DND-41 (cell line): ENCODE results near the gene MYG1.

Source experiments
- EZH2 ChIP-seq: IDR thresholded peaks from 3 replicates; pipeline ENCODE4 v1.6.1; 2012; ENCODE audit warnings: borderline replicate concordance, low read depth, mild to moderate bottlenecking, moderate library complexity, low read length, inconsistent platforms; ENCODE audit not compliant: severe bottlenecking
- TF ChIP-seq, protein P1 (sequence below): IDR thresholded peaks from 2 replicates; pipeline ENCODE4 v1.5.1; 2012; ENCODE audit warnings: borderline replicate concordance, low read length, moderate library complexity, mild to moderate bottlenecking; ENCODE audit not compliant: poor library complexity, severe bottlenecking; ENCODE audit errors: extremely low read depth

- TF ChIP-seq, protein P1, sequence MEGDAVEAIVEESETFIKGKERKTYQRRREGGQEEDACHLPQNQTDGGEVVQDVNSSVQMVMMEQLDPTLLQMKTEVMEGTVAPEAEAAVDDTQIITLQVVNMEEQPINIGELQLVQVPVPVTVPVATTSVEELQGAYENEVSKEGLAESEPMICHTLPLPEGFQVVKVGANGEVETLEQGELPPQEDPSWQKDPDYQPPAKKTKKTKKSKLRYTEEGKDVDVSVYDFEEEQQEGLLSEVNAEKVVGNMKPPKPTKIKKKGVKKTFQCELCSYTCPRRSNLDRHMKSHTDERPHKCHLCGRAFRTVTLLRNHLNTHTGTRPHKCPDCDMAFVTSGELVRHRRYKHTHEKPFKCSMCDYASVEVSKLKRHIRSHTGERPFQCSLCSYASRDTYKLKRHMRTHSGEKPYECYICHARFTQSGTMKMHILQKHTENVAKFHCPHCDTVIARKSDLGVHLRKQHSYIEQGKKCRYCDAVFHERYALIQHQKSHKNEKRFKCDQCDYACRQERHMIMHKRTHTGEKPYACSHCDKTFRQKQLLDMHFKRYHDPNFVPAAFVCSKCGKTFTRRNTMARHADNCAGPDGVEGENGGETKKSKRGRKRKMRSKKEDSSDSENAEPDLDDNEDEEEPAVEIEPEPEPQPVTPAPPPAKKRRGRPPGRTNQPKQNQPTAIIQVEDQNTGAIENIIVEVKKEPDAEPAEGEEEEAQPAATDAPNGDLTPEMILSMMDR, result no peak
- no peak for TF ChIP-seq EZH2
Observed at GRCh38 chr12:53279283-53279869, 20.1 kb upstream of the MYG1 start.
